Measurements from ENCODE around the gene SLX4IP. TPM values are rescaled to one million over a fixed set of nuclear protein-coding genes. Genes with fewer than 3 reads are reported as not detected.

SLX4IP gene
- total and polyA plus RNA-seq, 2 of the 13 experiments (the other 11 are each of a cell fraction or from before 2014, with no cell fraction given), result 3.6 to 7.3 TPM

GRCh38 chr20:10671221-10671918 lies 236.3 kb downstream of the SLX4IP start (continued):
- TF ChIP-seq ZNF431 (CRISPR knock-in tag; IDR thresholded peaks at IDR 0.05; ENCODE audit: borderline replicate concordance, low read depth) (no peak), ATAD3A (CRISPR knock-in tag; IDR thresholded peaks at IDR 0.05) (0 out of 2 replicates have a peak, but pooled peaks have one; percentile 48), FOXK1 (CRISPR knock-in tag; IDR thresholded peaks at IDR 0.05; ENCODE audit: borderline replicate concordance, low read depth) (no peak), HMG20B (CRISPR knock-in tag; conservative IDR thresholded peaks at IDR 0.05) (no peak), ZNF678 (CRISPR knock-in tag; IDR thresholded peaks at IDR 0.05) (no peak; the same call in 1 of the 2 replicates), RFXANK (CRISPR knock-in tag; IDR thresholded peaks at IDR 0.05) (no peak), DBP (CRISPR knock-in tag; IDR thresholded peaks at IDR 0.05; ENCODE audit: not compliant biosample characterization) (no peak), ZNF276 (CRISPR knock-in tag; IDR thresholded peaks at IDR 0.05; ENCODE audit: low read depth) (no peak), SKIL (CRISPR knock-in tag; IDR thresholded peaks at IDR 0.05; ENCODE audit: borderline replicate concordance) (peak; percentile 56; the same call in 1 of the 2 replicates), ZNF124 (CRISPR knock-in tag; IDR thresholded peaks at IDR 0.05) (0 out of 2 replicates have a peak, but pooled peaks have one; percentile 25), TRIM24 (CRISPR knock-in tag; IDR thresholded peaks at IDR 0.05) (no peak), PRDM10 (CRISPR knock-in tag; IDR thresholded peaks at IDR 0.05; ENCODE audit: low read depth) (no peak), DNMT1 (CRISPR knock-in tag; IDR thresholded peaks at IDR 0.05) (peak; percentile 84; the same call in 1 of the 2 replicates), ZNF605 (CRISPR knock-in tag; IDR thresholded peaks at IDR 0.05) (no peak; the same call in 1 of the 2 replicates), PLSCR1 (CRISPR knock-in tag; IDR thresholded peaks at IDR 0.05; ENCODE audit: borderline replicate concordance) (no peak), SP5 (CRISPR knock-in tag; IDR thresholded peaks at IDR 0.05; ENCODE audit: borderline replicate concordance, low read depth) (no peak), ZBTB33 (CRISPR knock-in tag; IDR thresholded peaks at IDR 0.05) (peak; percentile 57)
